GM23338 (cell line): ENCODE measurements around the gene ZNF189. TPM values are rescaled to one million over a fixed set of nuclear protein-coding genes. Genes with fewer than 3 reads are reported as not detected.

Experiments
- ATAC-seq: fragments of 200-7000 bp; cut with Tn5 transposase; 3 replicates; pipeline ENCODE4 v1.9.1; 2020
- DNase-seq: peaks from one replicate; pipeline ENCODE4 v3.0.0-alpha.2; 2015; ENCODE audit warnings: low spot score
- H2AFZ ChIP-seq: fragments of 200-600 bp; sonication (generic); 2 replicates; pipeline ENCODE4 v1.8.0; 2016; ENCODE audit warnings: antibody characterized with exemption, mild to moderate bottlenecking, moderate library complexity
- H3F3A ChIP-seq: fragments of 200-600 bp; sonication (generic); replicated peaks from 2 replicates; pipeline ENCODE4 v1.8.0; 2017; ENCODE audit warnings: antibody characterized with exemption, mixed run types, low read depth
- H3K27ac ChIP-seq: fragments of 200-600 bp; sonication (generic); 2 replicates; pipeline ENCODE4 v1.6.1; 2016; ENCODE audit warnings: low read depth
- H3K27me3 ChIP-seq: fragments of 200-600 bp; sonication (generic); 2 replicates; pipeline ENCODE4 v1.8.0; 2016; ENCODE audit warnings: mild to moderate bottlenecking, mixed run types, moderate library complexity; ENCODE audit not compliant: insufficient read depth
- H3K36me3 ChIP-seq: fragments of 200-600 bp; sonication (generic); 2 replicates; pipeline ENCODE4 v1.8.0; 2016; ENCODE audit warnings: mild to moderate bottlenecking; ENCODE audit not compliant: insufficient read depth
- H3K4me1 ChIP-seq: fragments of 200-600 bp; sonication (generic); 2 replicates; pipeline ENCODE4 v1.8.0; 2016; ENCODE audit warnings: mild to moderate bottlenecking, moderate library complexity; ENCODE audit not compliant: insufficient read depth
- H3K4me2 ChIP-seq: fragments of 200-600 bp; sonication (generic); 2 replicates; pipeline ENCODE4 v1.7.1; 2017; ENCODE audit warnings: mixed run types
- H3K4me3 ChIP-seq: fragments of 200-600 bp; sonication (generic); 2 replicates; pipeline ENCODE4 v1.6.1; 2016; ENCODE audit warnings: mixed run types
- H3K79me2 ChIP-seq: fragments of 200-600 bp; sonication (generic); replicated peaks from 2 replicates; pipeline ENCODE4 v1.8.0; 2017; ENCODE audit warnings: mild to moderate bottlenecking; ENCODE audit not compliant: insufficient read depth
- H3K9me2 ChIP-seq: fragments of 200-600 bp; sonication (generic); 2 replicates; pipeline ENCODE4 v1.8.0; 2017; ENCODE audit not compliant: insufficient read depth
- H4K20me1 ChIP-seq: fragments of 200-600 bp; sonication (generic); replicated peaks from 2 replicates; pipeline ENCODE4 v1.8.0; 2017; ENCODE audit warnings: mild to moderate bottlenecking; ENCODE audit not compliant: insufficient read depth
- H3K27ac Mint-ChIP-seq: 2 replicates; pipeline ENCODE4 v1.8.0; 2020; ENCODE audit warnings: inconsistent platforms, mild to moderate bottlenecking, moderate library complexity, mixed read lengths
- H3K27me3 Mint-ChIP-seq: 3 replicates; pipeline ENCODE4 v1.8.0; 2022; ENCODE audit warnings: low read depth, mild to moderate bottlenecking, moderate library complexity, mixed read lengths, inconsistent platforms; ENCODE audit not compliant: insufficient read depth, poor library complexity
- H3K36me3 Mint-ChIP-seq: 3 replicates; pipeline ENCODE4 v1.8.0; 2021; ENCODE audit warnings: low read depth, mild to moderate bottlenecking, inconsistent platforms, moderate library complexity, mixed read lengths
- H3K4me1 Mint-ChIP-seq: 3 replicates; pipeline ENCODE4 v1.8.0; 2020; ENCODE audit warnings: mild to moderate bottlenecking, inconsistent platforms, mixed read lengths
- H3K4me3 Mint-ChIP-seq: 3 replicates; pipeline ENCODE4 v1.8.0; 2021; ENCODE audit warnings: moderate library complexity, mild to moderate bottlenecking, inconsistent platforms, mixed read lengths
- H3K9me3 Mint-ChIP-seq: 3 replicates; pipeline ENCODE4 v1.8.0; 2020; ENCODE audit warnings: moderate library complexity, mild to moderate bottlenecking, inconsistent platforms, mixed read lengths
- CREB1 ChIP-seq: fragments of 250-450 bp; sonication (Bioruptor Pico); IDR thresholded peaks from 2 replicates; pipeline ENCODE4 v1.5.0; 2020; ENCODE audit warnings: low read depth, mild to moderate bottlenecking, moderate library complexity
- EZH2 ChIP-seq: fragments of 200-600 bp; sonication (generic); IDR thresholded peaks from one replicate; pipeline ENCODE4 v1.8.0; 2017; ENCODE audit warnings: antibody characterized with exemption, mild to moderate bottlenecking, low read depth; ENCODE audit not compliant: unreplicated experiment
- EZH2phosphoT487 ChIP-seq: fragments of 200-600 bp; sonication (generic); IDR thresholded peaks from one replicate; pipeline ENCODE4 v1.8.1; 2018; ENCODE audit warnings: antibody characterized with exemption; ENCODE audit not compliant: unreplicated experiment
- JUNB ChIP-seq: IDR thresholded peaks from one replicate; pipeline ENCODE4 v1.6.1; 2016; ENCODE audit warnings: antibody characterized with exemption; ENCODE audit not compliant: unreplicated experiment
- NANOG ChIP-seq: IDR thresholded peaks from 2 replicates; pipeline ENCODE4 v1.6.1; 2016; ENCODE audit warnings: antibody characterized with exemption, borderline replicate concordance
- POLR2AphosphoS5 ChIP-seq: IDR thresholded peaks from 2 replicates; pipeline ENCODE4 v1.6.1; 2016; ENCODE audit warnings: antibody characterized with exemption, low read depth
- STAT1 ChIP-seq: IDR thresholded peaks from one replicate; pipeline ENCODE4 v1.6.1; 2016; ENCODE audit warnings: antibody characterized with exemption; ENCODE audit not compliant: unreplicated experiment
- ZNF114 ChIP-seq: fragments of 250-450 bp; sonication (Bioruptor Pico); IDR thresholded peaks from 2 replicates; pipeline ENCODE4 v1.5.0; 2020; ENCODE audit warnings: mild to moderate bottlenecking, moderate library complexity
- ZNF331 ChIP-seq: fragments of 250-450 bp; sonication (Bioruptor Pico); IDR thresholded peaks from 2 replicates; pipeline ENCODE4 v1.5.0; 2020; ENCODE audit warnings: low read depth, mild to moderate bottlenecking, moderate library complexity
- polyA plus RNA-seq: library from polyadenylated mRNA; unstranded; fragments of >200 nt; fragmentation: Nextera tagmentation; extraction: Ambion mirVana; gene quantifications from 2 replicates; pipeline ENCODE4 v1.2.1, GENCODE V29; 2016
- total RNA-seq: library from RNA; depleted of rRNA; stranded (reverse); fragments of >200 nt; shearing (Covaris generic); gene quantifications from 2 replicates; pipeline ENCODE4 v1.2.3, GENCODE V29; 2014
- TF ChIP-seq, protein P1 (sequence below): fragments of 250-450 bp; sonication (Bioruptor Pico); IDR thresholded peaks from 2 replicates; pipeline ENCODE4 v1.5.0; 2020; ENCODE audit warnings: mild to moderate bottlenecking, moderate library complexity
- TF ChIP-seq, protein P2 (sequence below): IDR thresholded peaks from one replicate; pipeline ENCODE4 v1.6.1; 2018; ENCODE audit warnings: antibody characterized with exemption; ENCODE audit not compliant: unreplicated experiment
- TF ChIP-seq, protein P3 (sequence below): IDR thresholded peaks from 2 replicates; pipeline ENCODE4 v1.6.1; 2016; ENCODE audit warnings: antibody characterized with exemption
- TF ChIP-seq, protein P4 (sequence below), 2 experiments: fragments of 200-600 bp in 1 of 2; sonication (generic) in 1 of 2; conservative IDR thresholded peaks; 2 replicates each; pipeline versions ENCODE4 v1.5.1 to v1.6.1; 2016 to 2017; ENCODE audit warnings: antibody characterized with exemption in 2 of 2, low read depth in 2 of 2, mild to moderate bottlenecking in 2 of 2, moderate library complexity in 1 of 2

Gene ZNF189
- total and polyA plus RNA-seq, 2 experiments from 2014 or later = 5.8 to 10.6 TPM

DNA sequence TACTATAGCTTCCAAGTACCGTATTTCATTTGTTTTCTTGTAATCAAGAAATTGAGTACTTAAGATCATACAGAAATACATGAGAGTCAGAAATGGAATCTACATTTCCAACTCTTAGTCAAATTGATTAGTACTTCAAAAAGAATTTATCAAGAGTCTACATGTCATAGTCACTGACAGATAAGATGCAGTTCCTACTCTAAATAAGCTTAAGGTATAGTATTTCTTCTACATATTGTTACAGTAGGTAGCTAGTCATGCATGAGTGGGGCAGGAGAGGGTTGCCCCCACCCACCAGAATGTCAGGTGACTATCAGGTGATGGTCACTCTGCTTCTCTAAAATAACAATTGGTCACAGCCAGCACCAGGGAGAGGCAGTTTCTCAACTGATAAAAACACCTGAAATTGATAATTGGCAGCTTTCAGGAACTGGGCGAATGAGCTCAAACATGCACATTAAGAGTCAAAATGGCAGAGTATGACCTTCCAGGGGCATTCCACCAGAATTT, 16.8 kb upstream of the ZNF189 start:
- Histone ChIP-seq H3K4me3 (no peak overlapping the region), H4K20me1 (no peaks in the 10 kb centered on the region), H3F3A (no peaks in the 10 kb centered on the region), H3K9me2 (no peaks in the 10 kb centered on the region), H2AFZ (no peak overlapping the region), H3K79me2 (0 out of 2 replicates have a peak, but pooled peaks cover 4% of the 10 kb centered on the region), H3K36me3 (peaks cover 11% of the 10 kb centered on the region; the same call in 1 of the 2 replicates), H3K4me2 (no peak overlapping the region), H3K27ac (no peak overlapping the region), H3K4me1 (peaks cover 9% of the 10 kb centered on the region; the same call in 1 of the 2 replicates), H3K27me3 (no peaks in the 10 kb centered on the region)
- no peak for DNase-seq
- H3K4me1 Mint-ChIP-seq = peaks cover 12% of the 10 kb centered on the region; the same call in 2 of the 3 replicates
- H3K4me3 Mint-ChIP-seq = no peak overlapping the region
- peaks cover 27% of the 10 kb centered on the region for H3K36me3 Mint-ChIP-seq
- ATAC-seq = no peak
- TF ChIP-seq, protein P1, sequence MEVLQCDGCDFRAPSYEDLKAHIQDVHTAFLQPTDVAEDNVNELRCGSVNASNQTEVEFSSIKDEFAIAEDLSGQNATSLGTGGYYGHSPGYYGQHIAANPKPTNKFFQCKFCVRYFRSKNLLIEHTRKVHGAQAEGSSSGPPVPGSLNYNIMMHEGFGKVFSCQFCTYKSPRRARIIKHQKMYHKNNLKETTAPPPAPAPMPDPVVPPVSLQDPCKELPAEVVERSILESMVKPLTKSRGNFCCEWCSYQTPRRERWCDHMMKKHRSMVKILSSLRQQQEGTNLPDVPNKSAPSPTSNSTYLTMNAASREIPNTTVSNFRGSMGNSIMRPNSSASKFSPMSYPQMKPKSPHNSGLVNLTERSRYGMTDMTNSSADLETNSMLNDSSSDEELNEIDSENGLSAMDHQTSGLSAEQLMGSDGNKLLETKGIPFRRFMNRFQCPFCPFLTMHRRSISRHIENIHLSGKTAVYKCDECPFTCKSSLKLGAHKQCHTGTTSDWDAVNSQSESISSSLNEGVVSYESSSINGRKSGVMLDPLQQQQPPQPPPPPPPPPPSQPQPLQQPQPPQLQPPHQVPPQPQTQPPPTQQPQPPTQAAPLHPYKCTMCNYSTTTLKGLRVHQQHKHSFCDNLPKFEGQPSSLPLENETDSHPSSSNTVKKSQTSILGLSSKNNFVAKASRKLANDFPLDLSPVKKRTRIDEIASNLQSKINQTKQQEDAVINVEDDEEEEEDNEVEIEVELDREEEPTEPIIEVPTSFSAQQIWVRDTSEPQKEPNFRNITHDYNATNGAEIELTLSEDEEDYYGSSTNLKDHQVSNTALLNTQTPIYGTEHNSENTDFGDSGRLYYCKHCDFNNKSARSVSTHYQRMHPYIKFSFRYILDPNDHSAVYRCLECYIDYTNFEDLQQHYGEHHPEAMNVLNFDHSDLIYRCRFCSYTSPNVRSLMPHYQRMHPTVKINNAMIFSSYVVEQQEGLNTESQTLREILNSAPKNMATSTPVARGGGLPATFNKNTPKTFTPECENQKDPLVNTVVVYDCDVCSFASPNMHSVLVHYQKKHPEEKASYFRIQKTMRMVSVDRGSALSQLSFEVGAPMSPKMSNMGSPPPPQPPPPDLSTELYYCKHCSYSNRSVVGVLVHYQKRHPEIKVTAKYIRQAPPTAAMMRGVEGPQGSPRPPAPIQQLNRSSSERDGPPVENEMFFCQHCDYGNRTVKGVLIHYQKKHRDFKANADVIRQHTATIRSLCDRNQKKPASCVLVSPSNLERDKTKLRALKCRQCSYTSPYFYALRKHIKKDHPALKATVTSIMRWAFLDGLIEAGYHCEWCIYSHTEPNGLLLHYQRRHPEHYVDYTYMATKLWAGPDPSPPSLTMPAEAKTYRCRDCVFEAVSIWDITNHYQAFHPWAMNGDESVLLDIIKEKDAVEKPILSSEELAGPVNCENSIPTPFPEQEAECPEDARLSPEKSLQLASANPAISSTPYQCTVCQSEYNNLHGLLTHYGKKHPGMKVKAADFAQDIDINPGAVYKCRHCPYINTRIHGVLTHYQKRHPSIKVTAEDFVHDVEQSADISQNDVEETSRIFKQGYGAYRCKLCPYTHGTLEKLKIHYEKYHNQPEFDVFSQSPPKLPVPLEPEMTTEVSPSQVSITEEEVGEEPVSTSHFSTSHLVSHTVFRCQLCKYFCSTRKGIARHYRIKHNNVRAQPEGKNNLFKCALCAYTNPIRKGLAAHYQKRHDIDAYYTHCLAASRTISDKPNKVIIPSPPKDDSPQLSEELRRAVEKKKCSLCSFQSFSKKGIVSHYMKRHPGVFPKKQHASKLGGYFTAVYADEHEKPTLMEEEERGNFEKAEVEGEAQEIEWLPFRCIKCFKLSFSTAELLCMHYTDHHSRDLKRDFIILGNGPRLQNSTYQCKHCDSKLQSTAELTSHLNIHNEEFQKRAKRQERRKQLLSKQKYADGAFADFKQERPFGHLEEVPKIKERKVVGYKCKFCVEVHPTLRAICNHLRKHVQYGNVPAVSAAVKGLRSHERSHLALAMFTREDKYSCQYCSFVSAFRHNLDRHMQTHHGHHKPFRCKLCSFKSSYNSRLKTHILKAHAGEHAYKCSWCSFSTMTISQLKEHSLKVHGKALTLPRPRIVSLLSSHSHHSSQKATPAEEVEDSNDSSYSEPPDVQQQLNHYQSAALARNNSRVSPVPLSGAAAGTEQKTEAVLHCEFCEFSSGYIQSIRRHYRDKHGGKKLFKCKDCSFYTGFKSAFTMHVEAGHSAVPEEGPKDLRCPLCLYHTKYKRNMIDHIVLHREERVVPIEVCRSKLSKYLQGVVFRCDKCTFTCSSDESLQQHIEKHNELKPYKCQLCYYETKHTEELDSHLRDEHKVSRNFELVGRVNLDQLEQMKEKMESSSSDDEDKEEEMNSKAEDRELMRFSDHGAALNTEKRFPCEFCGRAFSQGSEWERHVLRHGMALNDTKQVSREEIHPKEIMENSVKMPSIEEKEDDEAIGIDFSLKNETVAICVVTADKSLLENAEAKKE (CRISPR knock-in tag) = no peak
- TF ChIP-seq ZNF114 (no peak), CREB1 (CRISPR knock-in tag) (no peak), STAT1 (no peak), POLR2AphosphoS5 (no peak), EZH2phosphoT487 (no peak), JUNB (no peak), EZH2 (no peak), NANOG (no peak), ZNF331 (no peak)
- TF ChIP-seq, protein P2, sequence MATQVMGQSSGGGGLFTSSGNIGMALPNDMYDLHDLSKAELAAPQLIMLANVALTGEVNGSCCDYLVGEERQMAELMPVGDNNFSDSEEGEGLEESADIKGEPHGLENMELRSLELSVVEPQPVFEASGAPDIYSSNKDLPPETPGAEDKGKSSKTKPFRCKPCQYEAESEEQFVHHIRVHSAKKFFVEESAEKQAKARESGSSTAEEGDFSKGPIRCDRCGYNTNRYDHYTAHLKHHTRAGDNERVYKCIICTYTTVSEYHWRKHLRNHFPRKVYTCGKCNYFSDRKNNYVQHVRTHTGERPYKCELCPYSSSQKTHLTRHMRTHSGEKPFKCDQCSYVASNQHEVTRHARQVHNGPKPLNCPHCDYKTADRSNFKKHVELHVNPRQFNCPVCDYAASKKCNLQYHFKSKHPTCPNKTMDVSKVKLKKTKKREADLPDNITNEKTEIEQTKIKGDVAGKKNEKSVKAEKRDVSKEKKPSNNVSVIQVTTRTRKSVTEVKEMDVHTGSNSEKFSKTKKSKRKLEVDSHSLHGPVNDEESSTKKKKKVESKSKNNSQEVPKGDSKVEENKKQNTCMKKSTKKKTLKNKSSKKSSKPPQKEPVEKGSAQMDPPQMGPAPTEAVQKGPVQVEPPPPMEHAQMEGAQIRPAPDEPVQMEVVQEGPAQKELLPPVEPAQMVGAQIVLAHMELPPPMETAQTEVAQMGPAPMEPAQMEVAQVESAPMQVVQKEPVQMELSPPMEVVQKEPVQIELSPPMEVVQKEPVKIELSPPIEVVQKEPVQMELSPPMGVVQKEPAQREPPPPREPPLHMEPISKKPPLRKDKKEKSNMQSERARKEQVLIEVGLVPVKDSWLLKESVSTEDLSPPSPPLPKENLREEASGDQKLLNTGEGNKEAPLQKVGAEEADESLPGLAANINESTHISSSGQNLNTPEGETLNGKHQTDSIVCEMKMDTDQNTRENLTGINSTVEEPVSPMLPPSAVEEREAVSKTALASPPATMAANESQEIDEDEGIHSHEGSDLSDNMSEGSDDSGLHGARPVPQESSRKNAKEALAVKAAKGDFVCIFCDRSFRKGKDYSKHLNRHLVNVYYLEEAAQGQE = no peak
- TF ChIP-seq, protein P3, sequence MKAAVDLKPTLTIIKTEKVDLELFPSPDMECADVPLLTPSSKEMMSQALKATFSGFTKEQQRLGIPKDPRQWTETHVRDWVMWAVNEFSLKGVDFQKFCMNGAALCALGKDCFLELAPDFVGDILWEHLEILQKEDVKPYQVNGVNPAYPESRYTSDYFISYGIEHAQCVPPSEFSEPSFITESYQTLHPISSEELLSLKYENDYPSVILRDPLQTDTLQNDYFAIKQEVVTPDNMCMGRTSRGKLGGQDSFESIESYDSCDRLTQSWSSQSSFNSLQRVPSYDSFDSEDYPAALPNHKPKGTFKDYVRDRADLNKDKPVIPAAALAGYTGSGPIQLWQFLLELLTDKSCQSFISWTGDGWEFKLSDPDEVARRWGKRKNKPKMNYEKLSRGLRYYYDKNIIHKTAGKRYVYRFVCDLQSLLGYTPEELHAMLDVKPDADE = no peak
- TF ChIP-seq, protein P4, sequence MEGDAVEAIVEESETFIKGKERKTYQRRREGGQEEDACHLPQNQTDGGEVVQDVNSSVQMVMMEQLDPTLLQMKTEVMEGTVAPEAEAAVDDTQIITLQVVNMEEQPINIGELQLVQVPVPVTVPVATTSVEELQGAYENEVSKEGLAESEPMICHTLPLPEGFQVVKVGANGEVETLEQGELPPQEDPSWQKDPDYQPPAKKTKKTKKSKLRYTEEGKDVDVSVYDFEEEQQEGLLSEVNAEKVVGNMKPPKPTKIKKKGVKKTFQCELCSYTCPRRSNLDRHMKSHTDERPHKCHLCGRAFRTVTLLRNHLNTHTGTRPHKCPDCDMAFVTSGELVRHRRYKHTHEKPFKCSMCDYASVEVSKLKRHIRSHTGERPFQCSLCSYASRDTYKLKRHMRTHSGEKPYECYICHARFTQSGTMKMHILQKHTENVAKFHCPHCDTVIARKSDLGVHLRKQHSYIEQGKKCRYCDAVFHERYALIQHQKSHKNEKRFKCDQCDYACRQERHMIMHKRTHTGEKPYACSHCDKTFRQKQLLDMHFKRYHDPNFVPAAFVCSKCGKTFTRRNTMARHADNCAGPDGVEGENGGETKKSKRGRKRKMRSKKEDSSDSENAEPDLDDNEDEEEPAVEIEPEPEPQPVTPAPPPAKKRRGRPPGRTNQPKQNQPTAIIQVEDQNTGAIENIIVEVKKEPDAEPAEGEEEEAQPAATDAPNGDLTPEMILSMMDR (conservative IDR thresholded peaks at IDR 0.05; ENCODE audit: low read depth in 2 of 2) = no peak
- peaks cover 5% of the 10 kb centered on the region for H3K27me3 Mint-ChIP-seq
- peaks cover 33% of the 10 kb centered on the region for H3K9me3 Mint-ChIP-seq
- no peak overlapping the region for H3K27ac Mint-ChIP-seq
